NAMALWA (cell line): Measurements from ENCODE around the gene NKAIN4.

Experiments used
- DNase-seq: peaks from one replicate; pipeline ENCODE4 v3.0.0-alpha.2; 2015; ENCODE audit warnings: low spot score

The NKAIN4 gene

GRCh38 chr20:63287697-63288580, 33.7 kb upstream of the NKAIN4 start:
- no peak for DNase-seq

GRCh38 chr20:63286781-63287696, 32.8 kb upstream of the NKAIN4 start:
- no peak for DNase-seq

- no peak for DNase-seq
Measured at GRCh38 chr20:63285636-63286615, 31.7 kb upstream of the NKAIN4 start.

GRCh38 chr20:63284981-63285524, 30.8 kb upstream of the NKAIN4 start:
- DNase-seq, result no peak

- DNase-seq, result no peak
Measured at GRCh38 chr20:63284544-63284949, 30.3 kb upstream of the NKAIN4 start.

- no peak for DNase-seq
Measured at GRCh38 chr20:63284083-63284440, 29.8 kb upstream of the NKAIN4 start.

GRCh38 chr20:63283397-63284082, 29.3 kb upstream of the NKAIN4 start:
- no peak for DNase-seq

- DNase-seq, result no peak
Measured at GRCh38 chr20:63282946-63283345, 28.7 kb upstream of the NKAIN4 start.

- DNase-seq, result no peak
Measured at GRCh38 chr20:63281742-63282665, 27.7 kb upstream of the NKAIN4 start.

- peak; percentile 49 for DNase-seq
Measured at GRCh38 chr20:63280929-63281545, 26.8 kb upstream of the NKAIN4 start.

GRCh38 chr20:63280371-63280770, 26.1 kb upstream of the NKAIN4 start:
- DNase-seq, result no peak

GRCh38 chr20:63279931-63280330, 25.7 kb upstream of the NKAIN4 start:
- no peak for DNase-seq

- no peak for DNase-seq
Measured at GRCh38 chr20:63278661-63279060, 24.4 kb upstream of the NKAIN4 start.

- no peak for DNase-seq
Measured at GRCh38 chr20:63277466-63278272, 23.4 kb upstream of the NKAIN4 start.

- no peak for DNase-seq
Measured at GRCh38 chr20:63276956-63277355, 22.7 kb upstream of the NKAIN4 start.

- DNase-seq, result no peak
Measured at GRCh38 chr20:63275825-63276224, 21.6 kb upstream of the NKAIN4 start.

GRCh38 chr20:63274381-63275228, 20.3 kb upstream of the NKAIN4 start:
- DNase-seq, result no peak
